Measurements from ENCODE around the gene HSPB9.

DNA sequence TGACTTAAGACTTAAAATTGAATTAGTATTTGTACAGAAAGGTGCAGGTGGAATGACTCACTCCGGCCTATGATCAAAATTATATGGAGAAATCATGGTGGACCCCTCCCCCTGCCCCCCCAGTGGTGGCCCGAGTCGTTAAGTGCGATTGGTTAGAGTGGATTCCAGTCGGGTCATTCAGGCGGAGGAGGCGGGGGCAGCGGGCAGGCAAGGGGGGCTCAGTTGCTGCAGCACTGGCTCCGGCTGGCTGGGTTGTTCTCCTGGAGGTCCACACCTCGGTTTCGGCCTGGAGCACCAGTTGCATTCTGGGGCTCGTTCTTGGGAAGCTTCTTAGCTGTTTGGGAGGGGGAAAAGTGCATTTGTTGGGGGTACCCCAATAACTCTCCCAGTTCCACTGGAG is 3.0 kb downstream of the HSPB9 start:
- no peak for TF ChIP-seq CTCF (IDR thresholded peaks at IDR 0.05)
- no peak for TF ChIP-seq POLR2A (IDR thresholded peaks at IDR 0.05)
